ENCODE measurements around the gene SLC11A1. TPM values are rescaled to one million over a fixed set of nuclear protein-coding genes. Genes with fewer than 3 reads are reported as not detected.

The SLC11A1 gene
- total and polyA plus RNA-seq, 2 experiments from 2014 or later: 0.31 TPM; not detected in 1

DNA sequence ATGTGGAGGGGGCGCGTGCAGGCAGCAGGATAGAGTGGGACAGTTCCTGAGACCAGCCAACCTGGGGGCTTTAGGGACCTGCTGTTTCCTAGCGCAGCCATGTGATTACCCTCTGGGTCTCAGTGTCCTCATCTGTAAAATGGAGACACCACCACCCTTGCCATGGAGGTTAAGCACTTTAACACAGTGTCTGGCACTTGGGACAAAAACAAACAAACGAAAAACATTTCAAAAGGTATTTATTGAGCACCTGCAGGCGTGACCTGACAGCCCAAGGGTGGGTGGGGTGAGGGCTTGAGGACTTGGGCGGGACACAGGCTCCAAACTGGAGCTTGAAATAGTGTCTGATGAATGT is 13.0 kb downstream of the SLC11A1 start:
- H3K4me1 Mint-ChIP-seq: peaks cover 27% of the 10 kb centered on the region; the same call in 2 of the 3 replicates
- Histone ChIP-seq H3K36me3 (ENCODE audit: insufficient read depth) (no peaks in the 10 kb centered on the region), H3K27ac (ENCODE audit: low read depth) (no peak overlapping the region), H2AFZ (peak overlapping the region; percentile 28; the same call in 1 of the 2 replicates), H3K4me2 (peak overlapping the region; percentile 75), H3K4me3 (peak overlapping the region; percentile 82), H3K9me2 (ENCODE audit: insufficient read depth) (no peaks in the 10 kb centered on the region), H3K79me2 (replicated peaks; ENCODE audit: insufficient read depth) (no peaks in the 10 kb centered on the region), H3K4me1 (ENCODE audit: insufficient read depth) (peaks cover 19% of the 10 kb centered on the region; the same call in 1 of the 2 replicates), H3F3A (replicated peaks; ENCODE audit: low read depth) (peaks cover 3% of the 10 kb centered on the region; the same call in 1 of the 2 replicates), H3K27me3 (ENCODE audit: insufficient read depth) (peaks cover 38% of the 10 kb centered on the region), H4K20me1 (replicated peaks; ENCODE audit: insufficient read depth) (no peaks in the 10 kb centered on the region)
- TF ChIP-seq, protein P1, sequence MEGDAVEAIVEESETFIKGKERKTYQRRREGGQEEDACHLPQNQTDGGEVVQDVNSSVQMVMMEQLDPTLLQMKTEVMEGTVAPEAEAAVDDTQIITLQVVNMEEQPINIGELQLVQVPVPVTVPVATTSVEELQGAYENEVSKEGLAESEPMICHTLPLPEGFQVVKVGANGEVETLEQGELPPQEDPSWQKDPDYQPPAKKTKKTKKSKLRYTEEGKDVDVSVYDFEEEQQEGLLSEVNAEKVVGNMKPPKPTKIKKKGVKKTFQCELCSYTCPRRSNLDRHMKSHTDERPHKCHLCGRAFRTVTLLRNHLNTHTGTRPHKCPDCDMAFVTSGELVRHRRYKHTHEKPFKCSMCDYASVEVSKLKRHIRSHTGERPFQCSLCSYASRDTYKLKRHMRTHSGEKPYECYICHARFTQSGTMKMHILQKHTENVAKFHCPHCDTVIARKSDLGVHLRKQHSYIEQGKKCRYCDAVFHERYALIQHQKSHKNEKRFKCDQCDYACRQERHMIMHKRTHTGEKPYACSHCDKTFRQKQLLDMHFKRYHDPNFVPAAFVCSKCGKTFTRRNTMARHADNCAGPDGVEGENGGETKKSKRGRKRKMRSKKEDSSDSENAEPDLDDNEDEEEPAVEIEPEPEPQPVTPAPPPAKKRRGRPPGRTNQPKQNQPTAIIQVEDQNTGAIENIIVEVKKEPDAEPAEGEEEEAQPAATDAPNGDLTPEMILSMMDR (conservative IDR thresholded peaks at IDR 0.05; ENCODE audit: low read depth in 2 of 2): no peak
- TF ChIP-seq EZH2 (IDR thresholded peaks at IDR 0.05; ENCODE audit: low read depth, unreplicated experiment) (no peak), CREB1 (CRISPR knock-in tag; IDR thresholded peaks at IDR 0.05; ENCODE audit: low read depth) (no peak), ZNF462 (CRISPR knock-in tag; IDR thresholded peaks at IDR 0.05) (no peak), ZNF114 (CRISPR knock-in tag; IDR thresholded peaks at IDR 0.05) (no peak)
- H3K9me3 Mint-ChIP-seq: no peaks in the 10 kb centered on the region
- peak overlapping the region; percentile 46; the same call in 2 of the 3 replicates for H3K4me3 Mint-ChIP-seq
- no peak overlapping the region for H3K27ac Mint-ChIP-seq
- no peak for DNase-seq (ENCODE audit: low spot score)
- ATAC-seq: no peak
- H3K36me3 Mint-ChIP-seq (ENCODE audit: low read depth): no peaks in the 10 kb centered on the region
- H3K27me3 Mint-ChIP-seq (ENCODE audit: insufficient read depth, low read depth, poor library complexity): peaks cover 53% of the 10 kb centered on the region

All from GM23338 (cell line).